ENCODE data around the gene JSRP1. TPM values are rescaled to one million over a fixed set of nuclear protein-coding genes. Genes with fewer than 3 reads are reported as not detected.

Gene JSRP1, protein sequence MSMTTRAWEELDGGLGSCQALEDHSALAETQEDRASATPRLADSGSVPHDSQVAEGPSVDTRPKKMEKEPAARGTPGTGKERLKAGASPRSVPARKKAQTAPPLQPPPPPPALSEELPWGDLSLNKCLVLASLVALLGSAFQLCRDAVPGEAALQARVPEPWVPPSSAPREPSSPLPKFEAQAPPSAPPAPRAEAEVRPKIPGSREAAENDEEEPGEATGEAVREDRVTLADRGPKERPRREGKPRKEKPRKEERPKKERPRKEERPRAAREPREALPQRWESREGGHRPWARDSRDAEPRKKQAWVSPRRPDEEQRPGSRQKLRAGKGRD
- not detected in 2 replicates for total RNA-seq (2014; rRNA removed; shearing (Covaris generic))

DNA sequence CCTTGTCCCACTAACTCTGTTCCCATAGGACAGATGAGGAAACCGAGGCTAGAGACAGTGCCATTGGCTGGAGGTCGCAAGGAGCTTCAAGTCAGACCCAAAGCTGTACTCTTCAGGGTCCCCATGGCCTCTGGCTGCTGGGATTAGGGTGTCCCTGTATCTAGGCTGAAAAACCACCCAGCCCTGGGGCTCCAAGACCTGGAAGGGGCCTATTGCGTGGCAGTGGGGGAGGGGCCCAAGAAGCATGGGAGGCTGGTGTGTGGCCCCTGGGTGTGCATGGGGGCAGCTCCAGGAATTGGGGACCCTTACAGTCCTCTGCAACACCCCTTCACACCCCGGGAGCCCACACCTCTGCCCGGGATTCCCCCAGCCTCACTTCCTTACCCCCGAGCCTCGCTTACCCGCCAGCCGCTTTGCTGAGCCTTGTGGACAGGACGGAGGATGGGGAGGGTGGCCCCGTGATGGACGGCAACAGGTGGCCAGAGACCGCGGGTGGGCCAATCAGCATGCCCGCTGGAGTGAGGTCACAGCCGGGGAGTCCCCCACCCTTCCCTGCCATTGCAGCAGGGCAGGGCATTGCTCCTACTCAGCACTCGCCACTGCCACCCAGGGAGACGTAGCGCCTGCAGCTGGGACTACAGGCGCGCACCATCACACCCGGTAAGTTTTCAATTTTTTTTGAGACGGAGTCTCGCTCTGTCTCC, at the start of gene JSRP1:
Gene JSRP1 (minus strand): TSS at position 436 of the 704 bp plus-strand sequence. CDS start 1,103 bp downstream, outside the sequence.
- no peak for DNase-seq (ENCODE audit: low read depth)

DNA sequence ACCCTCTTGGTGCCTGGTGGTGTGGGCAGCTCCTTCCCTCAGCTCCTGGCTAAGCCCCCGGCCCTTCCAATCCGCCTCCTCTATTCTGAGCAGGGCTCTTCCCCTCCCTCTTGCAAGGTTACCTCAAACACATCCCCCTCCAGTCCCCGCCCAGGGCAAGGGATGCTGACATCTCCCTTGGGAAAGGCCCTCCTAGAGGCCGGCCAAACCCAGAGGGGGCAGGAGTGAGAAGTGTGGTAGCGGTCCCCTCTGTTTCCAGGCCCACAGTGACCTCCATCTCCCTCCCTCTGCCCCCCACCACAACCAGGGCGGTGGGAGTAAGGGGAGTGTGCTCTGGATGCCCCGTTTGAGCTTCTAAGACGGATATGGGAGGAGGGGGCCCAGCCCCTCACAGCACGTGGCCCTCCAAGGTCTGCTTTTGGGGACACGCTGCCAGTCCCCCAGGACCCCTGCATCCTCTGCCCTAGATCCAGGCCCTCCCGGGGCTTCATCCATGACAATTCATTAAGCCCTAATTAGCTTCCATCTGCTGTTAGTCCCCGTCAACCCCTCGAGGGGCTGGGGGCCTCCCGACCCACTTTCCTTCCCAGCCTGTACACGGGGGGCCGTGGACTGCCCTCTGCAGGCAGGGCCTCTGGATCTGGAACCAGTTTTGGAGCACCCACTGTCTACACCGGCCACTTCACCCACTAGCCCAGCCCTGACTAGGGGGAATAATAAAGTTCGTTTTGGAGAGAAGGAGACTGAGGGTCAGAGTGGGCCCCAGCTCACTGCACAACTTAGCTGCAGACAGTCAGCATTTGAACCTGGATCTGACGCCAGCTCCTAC, 49.4 kb upstream of the JSRP1 start:
- no peak for DNase-seq (ENCODE audit: low read depth)

DNA sequence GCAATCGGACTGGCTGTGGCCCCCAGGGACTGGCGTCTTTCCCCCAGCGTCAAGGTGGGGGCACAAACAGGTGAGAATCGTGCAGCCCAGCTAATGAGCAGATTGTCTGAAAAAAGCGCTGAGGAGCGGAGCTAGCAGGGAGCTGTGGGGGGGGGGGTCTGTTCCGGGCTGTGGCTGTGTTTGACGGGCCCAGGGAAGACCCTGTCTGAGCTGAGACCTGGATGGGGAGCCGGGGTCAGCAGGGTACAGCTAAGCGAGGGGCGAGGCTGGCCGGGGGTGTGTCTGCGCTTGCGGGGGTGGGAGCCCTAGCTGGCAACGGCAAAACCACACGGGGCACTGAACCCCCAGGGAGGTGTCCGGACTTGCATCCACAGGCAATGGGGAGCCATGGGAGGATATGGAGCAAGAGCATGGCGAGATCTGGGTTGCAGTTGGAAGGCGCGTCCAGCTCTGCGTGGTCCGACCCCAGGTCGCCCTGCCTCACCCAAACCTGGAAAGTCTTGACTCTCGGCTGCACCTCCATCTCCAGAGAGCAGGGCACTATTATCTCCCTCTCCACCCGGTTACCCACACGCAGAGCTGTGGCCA, 47.1 kb upstream of the JSRP1 start:
- DNase-seq (ENCODE audit: low read depth) = no peak

DNA sequence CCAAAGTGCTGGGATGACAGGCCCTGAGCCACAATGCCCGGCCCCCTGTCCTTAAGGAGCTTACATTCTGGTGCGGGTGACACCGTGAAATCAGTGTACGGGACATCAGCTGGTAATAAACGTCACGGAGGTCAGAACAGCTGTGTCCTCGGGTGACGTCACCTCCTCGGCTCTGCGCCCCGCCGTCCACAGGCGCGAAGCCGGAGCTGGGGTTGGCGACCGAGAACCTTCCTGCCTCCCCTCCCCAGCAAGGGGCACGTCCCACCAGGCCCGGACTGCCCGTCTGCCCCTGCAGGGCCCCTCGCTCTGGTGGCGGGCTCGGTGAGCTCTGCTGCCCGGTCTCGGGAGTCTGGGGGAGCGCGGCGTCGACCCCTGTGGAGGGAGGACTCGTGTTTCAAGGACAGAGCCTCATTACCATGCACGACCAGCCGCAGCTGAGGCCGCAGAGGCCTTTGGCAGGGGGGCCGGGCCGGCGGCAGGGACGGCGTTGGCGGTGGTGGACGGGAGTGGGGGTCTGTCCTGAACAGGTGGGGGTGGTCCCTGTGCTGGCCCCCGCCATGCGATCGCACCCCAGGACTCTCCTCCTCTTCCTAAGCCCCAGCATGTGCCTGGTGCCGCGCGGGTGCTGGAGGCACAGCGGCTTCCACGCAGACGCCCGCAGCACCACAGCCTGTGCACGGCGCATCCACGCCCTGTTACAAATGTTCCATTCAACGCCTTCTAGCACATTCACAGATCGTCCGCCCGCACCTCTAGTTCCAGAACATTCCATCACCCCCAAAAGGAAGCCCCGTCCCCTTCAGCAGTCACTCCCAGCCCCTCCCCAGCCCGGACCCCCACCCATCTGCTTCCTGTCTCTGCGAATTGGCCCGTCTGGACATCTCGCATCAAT, 46.3 kb upstream of the JSRP1 start:
- no peak for DNase-seq (ENCODE audit: low read depth)

DNA sequence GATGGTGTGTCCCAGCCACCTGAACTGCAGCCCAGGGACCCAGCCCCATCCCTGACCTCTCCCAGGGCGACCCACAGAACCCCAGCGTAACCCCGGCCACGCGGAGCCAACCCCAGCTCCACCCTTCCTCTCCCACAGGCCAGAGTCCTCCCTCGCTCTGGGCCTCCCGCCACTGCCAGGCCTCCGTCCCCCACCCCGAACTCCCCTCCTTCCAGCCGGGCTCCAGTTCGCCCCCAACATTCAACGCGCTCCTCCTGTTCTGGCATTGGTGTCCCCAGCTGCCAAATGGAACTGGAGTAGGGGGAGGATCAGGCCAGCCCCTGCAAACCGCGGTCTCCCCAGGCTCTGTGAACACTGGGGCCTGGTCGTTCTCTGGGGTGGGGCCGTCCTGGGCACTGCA, 44.3 kb upstream of the JSRP1 start:
- DNase-seq (ENCODE audit: low read depth) = no peak

DNA sequence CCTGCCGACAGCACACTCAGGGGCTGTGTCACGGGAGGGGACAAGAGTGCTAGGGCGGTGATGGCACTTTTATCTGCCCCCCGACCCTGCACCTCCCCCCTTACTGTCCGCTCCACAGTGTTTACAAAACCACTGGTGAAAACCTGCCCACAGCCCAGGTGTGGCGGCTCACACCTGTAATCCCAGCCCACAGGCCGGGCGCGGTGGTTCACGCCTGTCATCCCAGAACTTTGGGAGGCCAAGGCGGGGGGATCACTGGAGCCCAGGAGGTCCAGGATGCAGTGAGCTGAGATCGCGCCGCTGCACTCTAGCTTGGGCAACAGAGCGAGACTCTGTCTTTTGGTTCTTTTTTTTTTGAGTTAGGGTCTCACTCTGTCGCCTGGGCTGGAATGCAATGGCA, 39.9 kb upstream of the JSRP1 start:
- no peak for DNase-seq (ENCODE audit: low read depth)

DNA sequence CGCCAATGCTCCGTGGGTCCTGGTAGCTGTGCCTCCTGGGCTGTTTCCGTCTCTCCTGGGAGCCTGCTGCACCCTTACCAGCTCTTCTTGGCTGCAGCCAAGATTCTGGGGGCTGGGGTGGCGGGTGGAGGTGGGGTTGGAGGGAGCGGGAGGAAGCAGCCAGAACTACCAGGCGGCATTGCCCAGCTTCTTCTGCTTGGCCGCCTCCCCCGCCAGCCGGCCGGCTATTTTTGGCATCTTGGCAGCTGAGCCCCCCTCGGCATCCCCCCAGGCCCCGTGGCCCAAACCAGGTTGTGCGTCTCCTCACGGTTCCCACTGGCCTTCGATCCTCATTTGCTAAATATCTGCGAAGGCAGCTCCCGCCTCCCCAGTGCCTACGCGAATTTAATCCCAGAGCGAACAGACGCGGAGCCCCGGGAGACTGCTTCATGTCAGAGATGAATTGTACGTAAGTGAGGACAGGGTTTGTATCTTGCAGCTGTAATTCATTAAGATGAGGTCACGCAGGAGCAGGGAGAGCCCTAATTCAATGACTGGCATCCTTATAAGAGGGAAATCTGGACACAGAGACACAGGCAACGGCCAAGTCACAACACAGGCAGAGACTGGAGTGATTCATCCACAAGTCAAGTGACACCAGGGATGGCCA, 38.6 kb upstream of the JSRP1 start:
- peak; percentile 77 for DNase-seq (ENCODE audit: low read depth)

DNA sequence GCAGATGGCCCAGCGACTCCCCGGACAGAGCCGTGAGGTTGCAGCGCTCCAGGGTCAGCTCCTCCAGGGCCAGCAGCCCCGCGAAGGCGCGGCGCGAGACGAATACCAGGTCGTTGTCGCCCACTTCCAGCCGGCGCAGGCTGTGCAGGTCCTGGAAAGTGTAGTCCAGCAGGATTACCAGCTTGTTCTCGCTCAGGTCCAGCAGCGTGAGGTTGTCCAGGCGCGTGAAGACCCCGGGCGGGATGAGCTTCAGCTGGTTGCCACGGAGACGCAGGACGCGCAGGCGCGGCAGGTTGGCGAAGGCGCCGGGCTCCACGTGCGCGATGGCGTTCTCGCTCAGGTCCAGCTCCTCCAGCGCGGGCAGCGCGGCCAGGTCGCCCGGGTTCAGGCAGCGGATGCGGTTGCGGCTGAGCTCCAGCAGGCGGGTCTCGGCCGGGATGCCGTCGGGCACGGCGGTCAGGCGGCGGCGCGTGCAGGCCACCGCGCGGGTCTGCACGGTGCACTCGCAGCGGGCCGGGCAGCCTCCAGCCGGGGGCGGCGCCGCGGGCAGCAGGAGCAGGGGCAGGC, 35.1 kb upstream of the JSRP1 start:
- no peak for DNase-seq (ENCODE audit: low read depth)

DNA sequence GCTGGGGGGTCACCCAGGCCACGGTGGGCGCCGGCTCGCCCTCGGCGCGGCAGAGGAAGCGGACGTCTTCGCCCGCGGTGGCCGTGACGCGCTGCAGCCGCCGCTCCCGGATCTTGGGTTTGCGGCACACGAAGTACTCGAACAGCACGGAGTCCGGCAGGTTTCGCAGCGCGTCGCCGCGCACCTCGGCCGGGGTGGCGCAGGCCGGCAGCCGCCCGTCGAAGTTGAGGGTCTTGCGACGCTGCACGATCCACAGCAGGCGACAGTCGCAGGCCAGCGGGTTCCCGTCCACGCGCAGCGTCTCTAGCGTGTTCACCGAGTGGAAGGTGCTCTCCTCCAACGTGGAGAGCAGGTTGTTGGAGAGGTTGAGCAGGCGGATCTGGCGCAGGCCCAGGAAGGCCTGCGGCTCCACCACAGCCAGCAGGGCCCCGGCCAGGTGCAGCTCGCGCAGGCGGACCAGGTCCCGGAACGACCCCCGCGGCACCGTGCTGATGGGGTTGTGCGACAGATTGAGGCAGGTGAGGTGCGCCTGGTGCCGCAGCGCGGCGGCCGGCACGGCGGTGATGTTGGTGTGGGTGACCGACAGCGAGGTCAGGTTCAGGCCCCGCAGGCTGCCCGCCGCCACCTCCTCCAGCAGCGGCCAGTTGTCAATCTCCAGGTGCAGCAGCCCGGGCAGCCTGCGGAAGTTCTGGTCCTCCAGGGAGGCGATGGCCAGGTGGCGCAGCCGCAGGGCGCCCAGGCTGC, 34.4 kb upstream of the JSRP1 start:
- no peak for DNase-seq (ENCODE audit: low read depth)

DNA sequence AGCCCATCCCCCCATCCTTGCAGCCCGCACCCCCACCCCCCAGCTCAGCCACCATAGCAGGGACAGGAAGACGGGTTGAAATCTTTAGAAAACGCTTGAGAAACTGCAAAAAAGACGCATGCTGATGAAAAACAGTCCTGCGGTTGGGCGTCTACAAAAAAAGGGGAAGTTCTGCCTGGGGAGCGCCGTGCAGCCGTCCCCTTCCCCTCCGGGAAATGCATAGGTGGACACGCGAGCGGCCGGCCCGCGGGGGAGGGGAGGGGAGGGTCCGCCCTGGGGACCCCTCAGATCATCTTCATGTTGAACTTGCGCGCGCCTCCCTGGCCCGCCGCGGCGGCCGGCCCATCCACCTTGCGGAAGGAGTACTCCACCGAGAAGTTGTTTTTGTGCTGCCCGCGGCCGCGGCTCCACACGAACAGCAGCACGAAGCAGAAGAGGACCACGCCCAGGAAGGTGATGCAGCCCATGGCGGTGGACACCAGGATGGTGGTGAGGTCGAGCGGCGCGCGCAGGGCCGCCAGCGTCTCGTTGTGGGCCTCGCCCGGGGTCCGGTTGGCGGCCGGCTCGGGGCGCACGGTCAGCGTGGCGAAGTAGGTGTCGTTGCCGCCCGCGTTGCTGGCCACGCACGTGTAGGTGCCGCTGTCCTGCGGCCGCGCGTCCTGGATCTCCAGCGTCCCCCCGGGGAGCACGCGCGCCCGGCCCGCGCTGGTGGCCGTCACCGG, 33.7 kb upstream of the JSRP1 start:
- no peak for DNase-seq (ENCODE audit: low read depth)

DNA sequence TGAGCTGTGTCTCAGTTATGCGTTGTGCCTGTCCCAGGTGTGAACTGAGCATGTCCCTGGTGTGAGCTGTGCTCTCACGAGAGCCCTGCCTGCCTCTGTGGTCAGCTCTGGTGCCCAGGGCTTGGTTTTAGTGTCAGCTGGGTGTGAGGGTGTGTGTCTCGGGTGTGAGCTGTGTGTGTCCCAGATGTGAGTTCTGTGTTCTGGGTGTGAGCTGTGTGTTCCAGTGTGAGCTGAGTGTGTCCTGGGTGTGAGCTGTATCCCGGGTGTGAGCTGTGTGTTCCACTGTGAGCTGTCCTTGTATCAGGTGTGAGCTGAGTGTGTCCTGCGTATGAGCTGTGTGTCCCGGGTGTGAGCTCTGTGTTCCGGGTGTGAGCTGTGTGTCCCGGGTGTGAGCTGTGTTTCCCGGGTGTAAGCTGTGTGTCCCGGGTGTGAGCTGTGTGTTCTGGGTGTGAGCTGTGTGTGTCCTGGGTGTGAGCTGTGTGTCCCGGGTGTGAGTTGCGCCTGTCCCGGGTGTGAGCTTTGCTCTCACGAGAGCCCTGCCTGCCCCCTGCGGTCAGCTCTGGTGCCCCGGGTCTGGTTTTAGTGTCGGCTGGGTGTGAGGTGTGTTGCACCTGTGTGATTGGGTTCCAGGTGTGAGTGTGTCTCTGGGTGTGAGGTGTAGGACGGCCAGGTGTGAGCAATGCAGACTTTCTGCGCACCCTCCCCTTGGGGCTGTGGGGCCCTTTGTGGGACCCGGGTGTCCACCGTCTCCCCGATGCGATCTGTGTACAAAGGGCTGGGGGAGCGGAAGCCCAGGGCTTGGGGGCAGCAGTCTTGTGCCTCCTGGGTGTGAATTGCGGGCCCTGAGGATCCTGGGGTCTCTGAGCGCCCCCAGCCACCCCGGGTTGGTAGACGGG, 32.8 kb upstream of the JSRP1 start:
- no peak for DNase-seq (ENCODE audit: low read depth)

DNA sequence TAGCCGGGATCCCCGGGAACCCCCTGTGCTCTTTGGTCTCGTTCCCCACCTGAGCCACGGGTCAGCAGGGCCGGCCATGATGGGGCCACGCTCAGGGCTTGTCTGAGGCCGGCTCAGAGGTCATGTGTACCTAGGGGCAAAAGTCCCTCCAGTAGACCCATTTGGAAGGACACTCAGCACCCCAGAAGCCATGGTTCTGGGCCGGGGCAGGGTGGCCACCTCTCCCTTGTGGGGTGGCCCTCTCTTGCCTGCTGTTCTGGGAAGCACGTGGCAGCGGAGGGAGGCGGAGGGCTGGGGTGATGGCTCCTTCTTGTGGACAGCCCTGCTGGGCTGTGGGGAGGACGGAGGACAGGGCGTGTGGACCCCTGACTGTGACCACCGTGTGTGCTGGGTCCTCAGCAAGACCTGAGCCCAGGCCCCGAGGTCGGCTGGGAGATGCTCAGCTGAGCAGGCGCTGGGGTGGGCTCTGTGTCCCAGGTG, 32.2 kb upstream of the JSRP1 start:
- DNase-seq (ENCODE audit: low read depth) = no peak

DNA sequence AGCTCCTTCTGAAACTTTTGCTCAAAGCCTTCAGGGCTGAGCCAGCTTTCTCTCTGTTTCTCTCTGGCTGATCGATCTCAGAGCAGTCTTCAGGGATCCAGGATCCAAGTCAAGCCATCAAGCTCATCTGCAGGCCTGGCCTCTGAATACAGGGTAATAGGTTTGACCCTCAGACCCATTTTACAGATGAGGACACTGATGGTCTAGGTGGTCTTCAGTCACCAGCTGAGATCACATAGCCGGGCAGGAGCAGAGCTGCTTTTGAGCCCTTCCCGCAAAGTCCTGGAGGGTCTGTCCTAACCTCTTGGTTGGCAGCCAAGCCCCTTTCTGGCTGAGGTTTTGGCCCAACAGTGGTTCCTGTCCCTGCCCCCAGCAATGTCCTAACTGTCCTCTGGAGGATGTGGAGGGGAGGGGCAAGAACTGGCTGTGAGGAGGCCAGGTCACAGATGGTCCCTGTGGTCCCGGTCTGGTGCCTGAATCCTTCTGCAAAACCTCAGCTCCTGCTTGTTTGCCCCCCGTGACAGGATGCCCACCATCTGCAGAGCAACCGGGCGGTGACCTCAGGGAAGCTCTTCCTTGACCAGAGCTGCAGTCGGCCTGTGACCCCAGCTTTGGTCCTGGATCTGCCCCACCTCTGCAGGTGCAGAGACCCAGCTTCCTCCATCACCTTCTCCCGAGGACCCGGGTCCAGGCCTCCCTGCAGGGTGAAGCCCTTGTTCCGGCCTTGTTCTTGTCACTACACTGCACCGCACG, 31.5 kb upstream of the JSRP1 start:
- DNase-seq (ENCODE audit: low read depth) = no peak

DNA sequence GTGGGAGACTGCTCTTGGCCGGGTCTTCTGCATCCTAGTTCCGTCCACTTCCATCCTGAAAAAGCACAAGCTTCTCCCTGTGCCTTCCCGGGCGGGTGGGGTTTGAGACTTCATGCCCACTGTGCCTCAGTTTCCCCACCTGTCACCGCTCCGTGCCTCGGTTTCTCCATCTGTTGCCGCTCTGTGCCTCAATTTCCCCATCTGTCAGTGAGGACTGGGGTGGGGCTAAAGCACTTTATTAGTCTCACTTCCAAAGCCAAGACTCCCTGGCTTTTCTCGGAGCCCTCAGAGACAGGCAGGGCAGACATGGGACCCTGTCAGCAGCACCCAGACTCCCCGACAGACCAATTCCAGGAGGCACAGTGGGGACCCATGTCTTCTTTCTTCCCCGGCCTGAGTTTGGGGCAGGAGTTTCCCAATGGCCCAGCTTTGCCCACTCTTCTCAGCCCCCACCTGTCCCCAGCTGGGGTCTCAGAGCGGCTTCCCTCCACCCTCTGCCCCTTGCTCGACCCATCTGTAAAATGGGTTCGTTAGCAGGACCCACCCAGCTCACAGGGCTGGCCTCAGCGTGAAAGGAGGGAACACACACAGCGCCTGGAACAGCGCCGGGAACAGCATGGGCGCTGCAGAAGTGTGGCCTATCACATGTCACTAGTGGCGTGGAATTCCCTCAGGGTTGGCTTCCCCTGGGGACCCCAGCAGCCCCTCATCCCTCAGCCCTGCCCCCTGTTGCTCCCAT, 30.4 kb upstream of the JSRP1 start:
- no peak for DNase-seq (ENCODE audit: low read depth)

DNA sequence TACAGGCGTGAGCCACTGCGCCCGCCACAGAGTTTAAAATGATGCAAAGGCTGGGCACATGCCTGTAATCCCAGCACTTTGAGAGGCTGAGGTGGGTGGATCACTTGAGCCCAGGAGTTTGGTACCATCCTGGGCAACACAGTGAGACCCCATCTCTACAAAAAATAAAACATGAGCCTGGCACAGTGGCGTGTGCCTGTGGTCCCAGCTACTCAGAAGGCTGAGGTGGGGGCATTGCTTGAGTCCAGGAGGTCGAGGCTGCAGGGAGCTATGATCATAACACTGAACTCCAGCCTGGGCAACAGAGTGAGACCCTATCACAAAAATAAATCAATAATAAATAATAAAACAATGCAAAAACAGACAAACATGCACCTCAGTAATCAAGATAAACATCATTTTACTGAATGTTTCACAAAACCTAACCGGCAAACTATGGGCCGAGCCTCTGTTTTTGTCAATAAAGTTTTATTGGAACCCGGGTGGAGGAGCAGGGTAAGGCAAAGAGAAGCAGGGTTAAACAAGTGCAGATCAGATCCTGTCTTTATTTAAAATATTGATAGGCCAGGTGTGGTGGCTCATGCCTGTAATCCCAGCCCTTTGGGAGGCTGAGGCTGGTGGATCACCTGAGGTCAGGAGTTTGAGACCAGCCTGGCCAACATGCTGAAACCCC, 27.8 kb upstream of the JSRP1 start:
- no peak for DNase-seq (ENCODE audit: low read depth)

DNA sequence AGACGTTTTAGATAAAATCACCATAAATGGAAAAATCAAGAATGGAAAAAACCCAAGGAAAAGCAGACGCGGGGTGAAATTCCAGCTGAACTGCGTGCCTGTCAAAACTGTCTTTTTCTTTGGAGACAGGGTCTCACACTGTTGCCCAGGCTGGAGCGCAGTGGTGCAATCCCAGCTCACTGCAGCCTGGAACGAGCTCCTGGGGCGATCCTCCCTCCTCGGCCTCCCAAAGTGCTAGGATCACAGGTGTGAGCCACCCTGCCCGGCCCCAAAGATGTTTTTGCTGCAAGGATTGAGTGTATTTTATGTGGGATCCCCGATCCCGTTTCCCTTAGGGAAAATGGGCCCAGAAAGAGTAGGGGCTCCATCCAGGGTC, 26.6 kb upstream of the JSRP1 start:
- no peak for DNase-seq (ENCODE audit: low read depth)
